ENCODE measurements around the gene NOL9. TPM values are rescaled to one million over a fixed set of nuclear protein-coding genes. Genes with fewer than 3 reads are reported as not detected.
A peak's percentile ranks its signal among the peaks of the same experiment; 100 is the strongest.

Gene NOL9
- total RNA-seq, 2 experiments from 2014 or later: 39.7 to 40.4 TPM

DNA sequence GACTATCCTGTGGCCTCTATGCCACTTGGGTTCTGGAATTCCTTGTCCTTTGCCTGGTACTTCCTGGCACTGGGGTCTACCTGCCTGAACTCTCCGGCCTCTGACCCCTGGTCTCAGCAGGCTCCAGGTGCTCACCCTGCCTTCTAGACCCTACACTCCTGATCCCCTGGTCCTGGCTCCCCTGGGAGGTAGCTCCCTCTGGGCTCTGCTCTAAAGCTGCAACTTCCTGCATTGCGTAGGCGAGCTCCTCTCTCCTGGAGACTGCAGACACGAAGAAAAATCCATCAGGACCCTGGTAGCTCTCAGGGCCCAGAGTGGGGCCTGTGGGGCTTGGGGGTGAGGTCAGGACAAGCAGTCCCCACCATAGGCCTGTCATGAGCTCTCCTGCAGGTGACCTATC, 55.0 kb downstream of the NOL9 start:
- TF ChIP-seq, protein P1, sequence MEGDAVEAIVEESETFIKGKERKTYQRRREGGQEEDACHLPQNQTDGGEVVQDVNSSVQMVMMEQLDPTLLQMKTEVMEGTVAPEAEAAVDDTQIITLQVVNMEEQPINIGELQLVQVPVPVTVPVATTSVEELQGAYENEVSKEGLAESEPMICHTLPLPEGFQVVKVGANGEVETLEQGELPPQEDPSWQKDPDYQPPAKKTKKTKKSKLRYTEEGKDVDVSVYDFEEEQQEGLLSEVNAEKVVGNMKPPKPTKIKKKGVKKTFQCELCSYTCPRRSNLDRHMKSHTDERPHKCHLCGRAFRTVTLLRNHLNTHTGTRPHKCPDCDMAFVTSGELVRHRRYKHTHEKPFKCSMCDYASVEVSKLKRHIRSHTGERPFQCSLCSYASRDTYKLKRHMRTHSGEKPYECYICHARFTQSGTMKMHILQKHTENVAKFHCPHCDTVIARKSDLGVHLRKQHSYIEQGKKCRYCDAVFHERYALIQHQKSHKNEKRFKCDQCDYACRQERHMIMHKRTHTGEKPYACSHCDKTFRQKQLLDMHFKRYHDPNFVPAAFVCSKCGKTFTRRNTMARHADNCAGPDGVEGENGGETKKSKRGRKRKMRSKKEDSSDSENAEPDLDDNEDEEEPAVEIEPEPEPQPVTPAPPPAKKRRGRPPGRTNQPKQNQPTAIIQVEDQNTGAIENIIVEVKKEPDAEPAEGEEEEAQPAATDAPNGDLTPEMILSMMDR (IDR thresholded peaks at IDR 0.05): no peak
- CTCF ChIA-PET: interaction anchor here (0.7 to 3.5 kb wide), 3 partner anchors 10 to 147 kb away, joined by 3 to 15 read pairs (median 6); no protein-coding TSS in a partner anchor
- DNase-seq (no peak), ATAC-seq (no peak)
- POLR2A ChIA-PET: interaction anchor here (1.0 to 1.4 kb wide), 3 partner anchors 22 to 24 kb away, joined by 3 read pairs; no protein-coding TSS in a partner anchor
- H3K36me3 Mint-ChIP-seq (ENCODE audit: low read depth): no peaks in the 10 kb centered on the region
- no peaks in the 10 kb centered on the region for H3K9me3 Mint-ChIP-seq
- H3K27ac Mint-ChIP-seq: no peak overlapping the region
- intact Hi-C loops (cut with micrococcal nuclease): no loop called here
- no peak overlapping the region for H3K4me3 Mint-ChIP-seq
- H3K4me1 Mint-ChIP-seq (ENCODE audit: low read depth): peaks cover 20% of the 10 kb centered on the region
- peaks cover 4% of the 10 kb centered on the region for H3K27me3 Mint-ChIP-seq

DNA sequence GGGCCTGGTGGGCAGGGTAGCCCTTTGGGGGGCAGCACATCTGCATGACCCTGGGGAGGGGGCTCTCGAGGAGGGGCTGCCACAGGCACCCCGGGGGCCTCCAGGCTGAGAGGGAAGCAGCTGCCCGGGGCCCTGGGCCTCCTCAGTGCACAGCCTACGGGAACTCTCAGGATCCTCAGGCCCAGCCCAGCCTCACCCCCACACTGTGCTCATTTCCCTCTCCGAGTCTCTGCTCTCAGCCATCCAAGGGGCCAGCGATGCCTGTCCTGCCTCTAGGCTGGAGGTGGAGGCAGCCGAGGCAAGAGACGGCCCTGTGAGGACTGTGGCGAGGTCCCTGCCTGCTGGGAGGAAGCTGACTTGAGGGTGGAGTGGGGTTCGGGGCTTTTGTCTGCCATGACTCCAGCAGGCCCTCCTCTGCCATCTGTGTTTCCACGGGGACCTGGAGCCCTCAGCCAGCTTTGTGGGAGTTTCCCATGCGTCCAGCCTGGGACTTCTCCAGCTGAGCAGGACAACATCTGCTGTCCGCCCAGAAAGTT, 55.7 kb downstream of the NOL9 start:
- ATAC-seq (no peak), DNase-seq (no peak)
- POLR2A ChIA-PET: interaction anchor here (1.0 to 1.4 kb wide), 4 partner anchors 22 to 27 kb away, joined by 3 read pairs; no protein-coding TSS in a partner anchor
- peaks cover 4% of the 10 kb centered on the region for H3K27me3 Mint-ChIP-seq
- intact Hi-C loops (cut with micrococcal nuclease): no loop called here
- peaks cover 20% of the 10 kb centered on the region for H3K4me1 Mint-ChIP-seq (ENCODE audit: low read depth)
- H3K9me3 Mint-ChIP-seq: no peaks in the 10 kb centered on the region
- no peak overlapping the region for H3K4me3 Mint-ChIP-seq
- CTCF ChIA-PET: interaction anchor here (0.6 to 3.5 kb wide), 8 partner anchors 9 to 252 kb away, joined by 3 to 15 read pairs (median 4); no protein-coding TSS in a partner anchor
- TF ChIP-seq, protein P1 (IDR thresholded peaks at IDR 0.05): no peak
- no peak overlapping the region for H3K27ac Mint-ChIP-seq
- no peaks in the 10 kb centered on the region for H3K36me3 Mint-ChIP-seq (ENCODE audit: low read depth)

DNA sequence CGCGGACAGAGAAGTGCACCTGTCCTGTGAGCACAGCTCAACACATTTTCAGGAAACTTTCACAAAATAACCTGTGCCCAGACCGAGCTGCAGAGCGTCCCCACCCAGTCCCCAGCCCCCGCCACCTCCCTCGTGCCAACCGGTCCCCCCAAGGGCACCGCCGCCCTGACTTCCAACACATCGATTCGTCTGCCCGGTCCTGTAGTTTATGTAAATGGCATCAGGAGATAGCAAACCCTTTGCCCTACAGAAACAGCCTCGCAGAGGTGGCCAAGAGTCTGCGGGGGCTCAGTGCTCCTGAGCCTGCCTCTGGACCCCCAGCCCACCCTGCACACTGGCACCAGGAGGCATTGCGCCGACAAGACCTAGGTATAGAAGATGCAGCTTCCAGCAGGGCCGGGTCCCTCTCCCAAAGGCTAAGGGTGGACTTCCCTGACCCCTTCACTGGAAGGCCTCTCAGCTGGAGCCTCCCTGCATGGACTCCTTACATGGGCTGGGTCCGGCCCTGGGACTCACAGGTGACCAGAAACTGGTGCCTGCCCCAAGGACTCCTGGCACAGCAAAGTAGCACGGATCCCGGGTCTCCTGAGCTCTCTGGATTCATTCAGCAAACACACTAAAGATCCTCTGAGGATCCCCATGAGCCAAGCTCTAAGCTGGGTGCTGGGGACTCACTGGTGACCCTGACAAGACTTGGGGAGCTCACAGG, 56.3 kb downstream of the NOL9 start:
- ATAC-seq (no peak), DNase-seq (no peak)
- H3K9me3 Mint-ChIP-seq: no peaks in the 10 kb centered on the region
- no peaks in the 10 kb centered on the region for H3K36me3 Mint-ChIP-seq (ENCODE audit: low read depth)
- TF ChIP-seq, protein P1 (IDR thresholded peaks at IDR 0.05): no peak
- H3K4me3 Mint-ChIP-seq: peak overlapping the region; percentile 63
- ChIA-PET POLR2A (interaction anchor here (0.6 to 1.4 kb wide), 5 partner anchors 19 to 43 kb away, joined by 3 to 5 read pairs (median 3); no protein-coding TSS in a partner anchor), CTCF (interaction anchor here (0.6 to 3.5 kb wide), 8 partner anchors 8 to 251 kb away, joined by 3 to 15 read pairs (median 4); no protein-coding TSS in a partner anchor)
- peaks cover 4% of the 10 kb centered on the region for H3K27me3 Mint-ChIP-seq
- peaks cover 24% of the 10 kb centered on the region for H3K4me1 Mint-ChIP-seq (ENCODE audit: low read depth)
- H3K27ac Mint-ChIP-seq: no peak overlapping the region
- intact Hi-C loops (cut with micrococcal nuclease): no loop called here

DNA sequence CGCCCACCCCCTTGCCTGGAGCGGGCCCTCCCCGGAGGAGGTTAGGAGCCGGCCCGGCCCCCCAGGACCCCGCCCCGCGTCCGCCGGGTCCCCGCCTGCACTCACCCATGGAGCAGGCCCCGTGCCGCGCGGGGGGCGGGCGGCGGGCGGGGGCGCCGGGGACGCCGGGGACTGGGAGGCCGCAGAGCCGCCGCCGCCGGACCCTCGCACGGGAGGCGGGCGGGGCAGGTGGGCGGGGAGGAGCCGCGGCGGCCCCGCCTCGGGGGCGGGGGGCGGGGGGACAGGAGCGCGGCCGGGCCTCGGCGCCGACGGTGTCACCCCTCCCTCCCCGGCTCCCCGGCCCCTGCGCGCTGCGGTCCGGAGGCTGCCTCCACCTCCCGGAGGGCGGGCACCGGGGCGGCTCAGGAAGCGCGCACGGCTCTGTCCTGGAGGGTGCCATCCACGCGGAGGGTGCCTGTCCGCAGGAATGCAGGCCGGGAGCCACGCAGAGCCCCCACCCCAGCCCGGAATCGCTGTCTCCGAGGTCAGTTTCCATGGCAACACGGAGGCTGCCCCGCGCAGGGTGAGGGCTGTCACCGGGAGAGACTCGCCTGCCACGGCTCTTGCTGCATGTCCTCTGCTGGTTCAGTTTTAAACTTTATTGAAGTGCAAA, 57.0 kb downstream of the NOL9 start:
- Mint-ChIP-seq H3K9me3 (no peaks in the 10 kb centered on the region), H3K4me3 (peak overlapping the region; percentile 63), H3K27me3 (peaks cover 4% of the 10 kb centered on the region), H3K27ac (no peak overlapping the region), H3K36me3 (ENCODE audit: low read depth) (no peaks in the 10 kb centered on the region), H3K4me1 (ENCODE audit: low read depth) (peaks cover 26% of the 10 kb centered on the region)
- intact Hi-C loops (cut with micrococcal nuclease): no loop called here
- TF ChIP-seq, protein P1 (IDR thresholded peaks at IDR 0.05): no peak
- ChIA-PET CTCF (interaction anchor here (1.2 to 3.5 kb wide), 3 partner anchors 8 to 250 kb away, joined by 4 to 15 read pairs (median 4); no protein-coding TSS in a partner anchor), POLR2A (interaction anchor here (0.6 kb wide), 2 partner anchors 19 to 44 kb away, joined by 4 to 5 read pairs; no protein-coding TSS in a partner anchor)
- peak; percentile 63 for DNase-seq
- peak; percentile 66 for ATAC-seq
